Measurements from ENCODE around the gene PRIM2.
A peak's percentile ranks its signal among the peaks of the same experiment; 100 is the strongest.

Gene PRIM2

GRCh38 chr6:57313711-57314471 lies 3.5 kb upstream of the PRIM2 start:
- H3K27me3 ChIP-seq (replicated peaks in 2 of 5; ENCODE audit: control insufficient read depth in 4 of 5, insufficient read depth in 5 of 5, low read length in 4 of 5) = no peaks in the 10 kb centered on the region
- H3K4me3 ChIP-seq (ENCODE audit: control insufficient read depth in 1 of 7, extremely low read depth in 1 of 7, insufficient read depth in 4 of 7, low read depth in 2 of 7, low read length in 6 of 7) = no peak overlapping the region
- CTCF ChIA-PET = interaction anchor here (0.6 to 3.4 kb wide), 8 partner anchors 8 to 1885 kb away, joined by 3 to 30 read pairs (median 3); partner anchors contain the start of gene BAG2
- H3K27ac ChIP-seq (ENCODE audit: insufficient read depth in 1 of 2, low read depth in 1 of 2, low read length in 2 of 2, poor library complexity in 1 of 2, severe bottlenecking in 2 of 2) = no peak overlapping the region
- peaks cover 0 to 14% (median 9%) of the 10 kb centered on the region in 4 experiments for H3K4me1 ChIP-seq (ENCODE audit: control extremely low read depth in 1 of 4, control insufficient read depth in 4 of 4, insufficient read depth in 4 of 4, low read length in 3 of 4)
- no peaks in the 10 kb centered on the region for H3K9me3 ChIP-seq (ENCODE audit: control extremely low read depth in 1 of 5, control insufficient read depth in 4 of 5, insufficient read depth in 2 of 5, low read depth in 1 of 5, low read length in 4 of 5)
- DNase-seq = no peak
- WGBS (ENCODE audit: insufficient coverage) = 92% methylated on average over 11 of the region's 12 CpGs
- POLR2A ChIA-PET = no interaction called here
- H3K36me3 ChIP-seq (ENCODE audit: control insufficient read depth in 4 of 4, insufficient read depth in 4 of 4, low read length in 3 of 4) = peaks cover 0 to under 1% (median 0%) of the 10 kb centered on the region in 4 experiments

- no peak for DNase-seq
- H3K36me3 ChIP-seq (ENCODE audit: control insufficient read depth in 4 of 4, insufficient read depth in 4 of 4, low read length in 3 of 4) = peaks cover 0 to 13% (median 5%) of the 10 kb centered on the region in 4 experiments
- no peak overlapping the region for H3K4me3 ChIP-seq (ENCODE audit: control insufficient read depth in 1 of 7, extremely low read depth in 1 of 7, insufficient read depth in 4 of 7, low read depth in 2 of 7, low read length in 6 of 7)
- no peaks in the 10 kb centered on the region for H3K27me3 ChIP-seq (replicated peaks in 2 of 5; ENCODE audit: control insufficient read depth in 4 of 5, insufficient read depth in 5 of 5, low read length in 4 of 5)
- H3K9me3 ChIP-seq (ENCODE audit: control extremely low read depth in 1 of 5, control insufficient read depth in 4 of 5, insufficient read depth in 2 of 5, low read depth in 1 of 5, low read length in 4 of 5) = no peaks in the 10 kb centered on the region
- peaks cover 0 to 14% (median 9%) of the 10 kb centered on the region in 4 experiments for H3K4me1 ChIP-seq (ENCODE audit: control extremely low read depth in 1 of 4, control insufficient read depth in 4 of 4, insufficient read depth in 4 of 4, low read length in 3 of 4)
- 100% methylated on average over 1 of the region's 1 CpG for WGBS (ENCODE audit: insufficient coverage)
- POLR2A ChIA-PET = no interaction called here
- no peak overlapping the region for H3K27ac ChIP-seq (ENCODE audit: insufficient read depth in 1 of 2, low read depth in 1 of 2, low read length in 2 of 2, poor library complexity in 1 of 2, severe bottlenecking in 2 of 2)
- CTCF ChIA-PET = interaction anchor here (0.8 to 3.4 kb wide), 6 partner anchors 48 to 414 kb away, joined by 3 to 30 read pairs (median 4); partner anchors contain the start of gene BAG2
Measured at GRCh38 chr6:57315111-57315510, 2.3 kb upstream of the PRIM2 start.

GRCh38 chr6:57315851-57316250 lies 1.6 kb upstream of the PRIM2 start:
- CTCF ChIA-PET = interaction anchor here (0.6 to 3.4 kb wide), 14 partner anchors 49 to 602 kb away, joined by 3 to 30 read pairs (median 5); partner anchors contain the start of gene RAB23
- POLR2A ChIA-PET = no interaction called here
- H3K4me3 ChIP-seq (ENCODE audit: control insufficient read depth in 1 of 7, extremely low read depth in 1 of 7, insufficient read depth in 4 of 7, low read depth in 2 of 7, low read length in 6 of 7) = no peak overlapping the region
- H3K27me3 ChIP-seq (replicated peaks in 2 of 5; ENCODE audit: control insufficient read depth in 4 of 5, insufficient read depth in 5 of 5, low read length in 4 of 5) = no peaks in the 10 kb centered on the region
- peaks cover 2 to 19% (median 9%) of the 10 kb centered on the region in 4 experiments for H3K36me3 ChIP-seq (ENCODE audit: control insufficient read depth in 4 of 4, insufficient read depth in 4 of 4, low read length in 3 of 4)
- no peaks in the 10 kb centered on the region for H3K9me3 ChIP-seq (ENCODE audit: control extremely low read depth in 1 of 5, control insufficient read depth in 4 of 5, insufficient read depth in 2 of 5, low read depth in 1 of 5, low read length in 4 of 5)
- H3K27ac ChIP-seq (ENCODE audit: insufficient read depth in 1 of 2, low read depth in 1 of 2, low read length in 2 of 2, poor library complexity in 1 of 2, severe bottlenecking in 2 of 2) = no peak overlapping the region
- peaks cover 0 to 14% (median 9%) of the 10 kb centered on the region in 4 experiments for H3K4me1 ChIP-seq (ENCODE audit: control extremely low read depth in 1 of 4, control insufficient read depth in 4 of 4, insufficient read depth in 4 of 4, low read length in 3 of 4)
- no peak for DNase-seq
- WGBS (ENCODE audit: insufficient coverage) = 82% methylated on average over 7 of the region's 9 CpGs

DNA sequence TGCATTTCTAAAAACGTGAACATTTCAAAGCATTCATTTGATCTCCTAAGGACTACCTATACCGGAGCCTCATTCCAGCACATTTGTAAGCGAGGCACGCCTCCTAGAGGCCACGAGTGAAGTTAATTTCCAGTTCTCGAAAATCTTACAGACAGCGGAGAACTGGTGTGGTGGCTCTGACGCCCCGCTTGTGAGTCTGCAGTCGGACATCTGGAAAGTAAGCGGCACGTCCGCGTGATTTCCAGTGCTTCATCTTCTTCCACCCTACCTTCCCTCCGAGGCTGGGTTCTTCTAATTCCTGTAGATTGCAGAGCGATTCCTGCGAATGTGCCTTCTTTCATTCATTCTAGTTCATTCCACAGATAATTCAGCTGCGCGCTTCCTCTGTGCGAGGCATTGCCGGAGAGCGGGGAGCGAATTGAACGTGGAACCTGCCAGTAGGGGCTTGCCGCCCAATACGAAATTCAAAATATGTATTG lies 810 bp upstream of the PRIM2 start:
- Histone ChIP-seq H3K27me3 (replicated peaks in 2 of 5; ENCODE audit: control insufficient read depth in 4 of 5, insufficient read depth in 5 of 5, low read length in 4 of 5) (no peaks in the 10 kb centered on the region), H3K27ac (ENCODE audit: insufficient read depth in 1 of 2, low read depth in 1 of 2, low read length in 2 of 2, poor library complexity in 1 of 2, severe bottlenecking in 2 of 2) (peak overlapping the region; percentile 51 to 78), H3K36me3 (ENCODE audit: control insufficient read depth in 4 of 4, insufficient read depth in 4 of 4, low read length in 3 of 4) (peaks cover 6 to 26% (median 15%) of the 10 kb centered on the region in 4 experiments), H3K9me3 (ENCODE audit: control extremely low read depth in 1 of 5, control insufficient read depth in 4 of 5, insufficient read depth in 2 of 5, low read depth in 1 of 5, low read length in 4 of 5) (no peaks in the 10 kb centered on the region), H3K4me3 (ENCODE audit: control insufficient read depth in 1 of 7, extremely low read depth in 1 of 7, insufficient read depth in 4 of 7, low read depth in 2 of 7, low read length in 6 of 7) (peak overlapping the region; percentile 40 to 100 (median 94)), H3K4me1 (ENCODE audit: control extremely low read depth in 1 of 4, control insufficient read depth in 4 of 4, insufficient read depth in 4 of 4, low read length in 3 of 4) (peaks cover 0 to 14% (median 9%) of the 10 kb centered on the region in 4 experiments)
- CTCF ChIA-PET = interaction anchor here (0.8 to 3.4 kb wide), 21 partner anchors 50 to 603 kb away, joined by 3 to 30 read pairs (median 4); partner anchors contain the start of genes BEND6 and RAB23
- POLR2A ChIA-PET = interaction anchor here (1.0 kb wide), 1 partner anchor 95 kb away, joined by 3 read pairs; the partner anchor contains the start of gene RAB23
- under 1% methylated on average over 20 of the region's 26 CpGs for WGBS (ENCODE audit: insufficient coverage)
- peak; percentile 90 to 95 (median 94) for DNase-seq

- ChIA-PET CTCF (interaction anchor here (1.2 to 1.3 kb wide), 2 partner anchors 57 to 135 kb away, joined by 3 read pairs; no protein-coding TSS in a partner anchor), POLR2A (no interaction called here)
Measured at GRCh38 chr6:57324538-57324937, 7.1 kb downstream of the PRIM2 start.

DNA sequence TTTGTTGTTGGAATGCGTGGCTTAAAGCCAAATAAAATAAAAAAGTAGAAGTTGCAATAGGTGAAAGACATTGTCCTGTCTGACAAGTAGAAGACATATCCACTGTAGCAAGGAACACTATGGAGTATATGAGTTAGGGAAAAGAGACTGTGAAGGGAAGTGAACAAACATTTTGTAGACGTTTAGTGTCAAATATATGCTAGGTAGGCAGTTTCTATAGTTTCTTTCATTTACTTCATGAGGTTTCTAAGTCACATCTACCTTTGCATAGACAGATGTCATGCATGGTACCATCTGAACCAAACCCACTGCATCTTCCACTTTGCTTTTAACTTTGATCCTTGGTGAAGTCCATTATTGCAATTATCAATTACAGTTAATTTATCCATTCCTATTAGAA lies 9.9 kb downstream of the PRIM2 start:
- ChIA-PET CTCF (no interaction called here), POLR2A (no interaction called here)
- H3K27ac ChIP-seq (ENCODE audit: insufficient read depth in 1 of 2, low read depth in 1 of 2, low read length in 2 of 2, poor library complexity in 1 of 2, severe bottlenecking in 2 of 2) = no peak overlapping the region
- no peaks in the 10 kb centered on the region for H3K4me1 ChIP-seq (ENCODE audit: control extremely low read depth in 1 of 4, control insufficient read depth in 4 of 4, insufficient read depth in 4 of 4, low read length in 3 of 4)
- no peak overlapping the region for H3K4me3 ChIP-seq (ENCODE audit: control insufficient read depth in 1 of 7, extremely low read depth in 1 of 7, insufficient read depth in 4 of 7, low read depth in 2 of 7, low read length in 6 of 7)
- peaks cover 20 to 65% (median 39%) of the 10 kb centered on the region in 4 experiments for H3K36me3 ChIP-seq (ENCODE audit: control insufficient read depth in 4 of 4, insufficient read depth in 4 of 4, low read length in 3 of 4)
- H3K27me3 ChIP-seq (replicated peaks in 2 of 5; ENCODE audit: control insufficient read depth in 4 of 5, insufficient read depth in 5 of 5, low read length in 4 of 5) = no peaks in the 10 kb centered on the region
- WGBS (ENCODE audit: insufficient coverage) = 100% methylated on average over 1 of the region's 2 CpGs
- peaks cover 7 to 36% (median 13%) of the 10 kb centered on the region in 5 experiments for H3K9me3 ChIP-seq (ENCODE audit: control extremely low read depth in 1 of 5, control insufficient read depth in 4 of 5, insufficient read depth in 2 of 5, low read depth in 1 of 5, low read length in 4 of 5)
- DNase-seq = no peak

More at GRCh38 chr6:57324538-57324937, 7.1 kb downstream of the PRIM2 start:
- Histone ChIP-seq H3K27me3 (replicated peaks in 2 of 5; ENCODE audit: control insufficient read depth in 4 of 5, insufficient read depth in 5 of 5, low read length in 4 of 5) (no peaks in the 10 kb centered on the region), H3K4me1 (ENCODE audit: control extremely low read depth in 1 of 4, control insufficient read depth in 4 of 4, insufficient read depth in 4 of 4, low read length in 3 of 4) (no peaks in the 10 kb centered on the region), H3K4me3 (ENCODE audit: control insufficient read depth in 1 of 7, extremely low read depth in 1 of 7, insufficient read depth in 4 of 7, low read depth in 2 of 7, low read length in 6 of 7) (no peak overlapping the region), H3K27ac (ENCODE audit: insufficient read depth in 1 of 2, low read depth in 1 of 2, low read length in 2 of 2, poor library complexity in 1 of 2, severe bottlenecking in 2 of 2) (no peak overlapping the region), H3K9me3 (ENCODE audit: control extremely low read depth in 1 of 5, control insufficient read depth in 4 of 5, insufficient read depth in 2 of 5, low read depth in 1 of 5, low read length in 4 of 5) (peaks cover 0 to 16% (median 7%) of the 10 kb centered on the region in 5 experiments), H3K36me3 (ENCODE audit: control insufficient read depth in 4 of 4, insufficient read depth in 4 of 4, low read length in 3 of 4) (peaks cover 25 to 66% (median 46%) of the 10 kb centered on the region in 4 experiments)
- peak; percentile 21 to 55 (median 53) for DNase-seq
- 50% methylated on average over 1 of the region's 1 CpG for WGBS (ENCODE audit: insufficient coverage)

- peaks cover 10 to 43% (median 15%) of the 10 kb centered on the region in 5 experiments for H3K9me3 ChIP-seq (ENCODE audit: control extremely low read depth in 1 of 5, control insufficient read depth in 4 of 5, insufficient read depth in 2 of 5, low read depth in 1 of 5, low read length in 4 of 5)
- H3K4me3 ChIP-seq (ENCODE audit: control insufficient read depth in 1 of 7, extremely low read depth in 1 of 7, insufficient read depth in 4 of 7, low read depth in 2 of 7, low read length in 6 of 7) = no peak overlapping the region
- H3K27ac ChIP-seq (ENCODE audit: insufficient read depth in 1 of 2, low read depth in 1 of 2, low read length in 2 of 2, poor library complexity in 1 of 2, severe bottlenecking in 2 of 2) = no peak overlapping the region
- no peaks in the 10 kb centered on the region for H3K4me1 ChIP-seq (ENCODE audit: control extremely low read depth in 1 of 4, control insufficient read depth in 4 of 4, insufficient read depth in 4 of 4, low read length in 3 of 4)
- WGBS (ENCODE audit: insufficient coverage) = no CpG with 5 or more reads among the region's 1 CpG
- CTCF ChIA-PET = no interaction called here
- no peak for DNase-seq
- peaks cover 17 to 67% (median 38%) of the 10 kb centered on the region in 4 experiments for H3K36me3 ChIP-seq (ENCODE audit: control insufficient read depth in 4 of 4, insufficient read depth in 4 of 4, low read length in 3 of 4)
- POLR2A ChIA-PET = no interaction called here
- no peaks in the 10 kb centered on the region for H3K27me3 ChIP-seq (replicated peaks in 2 of 5; ENCODE audit: control insufficient read depth in 4 of 5, insufficient read depth in 5 of 5, low read length in 4 of 5)
Measured at GRCh38 chr6:57328074-57328473, 10.6 kb downstream of the PRIM2 start.
